Mucosa of descending colon (tissue), 3 donors: ENCODE measurements around the gene FYCO1. TPM values are rescaled to one million over a fixed set of nuclear protein-coding genes. Genes with fewer than 3 reads are reported as not detected.

Source experiments
- ATAC-seq: fragments of 200-7000 bp; cut with Tn5 transposase; one replicate; pipeline ENCODE4 v1.9.1; 2020; ENCODE audit warnings: mild to moderate bottlenecking, moderate library complexity
- DNase-seq, 3 donors: peaks; one replicate each; pipeline ENCODE4 v3.0.0-alpha.2; 2020
- H3K36me3 ChIP-seq: fragments of 200-600 bp; one replicate; pipeline ENCODE4 v1.8.0; 2021; ENCODE audit warnings: low read depth, mild to moderate bottlenecking
- H3K4me1 ChIP-seq: fragments of 200-600 bp; one replicate; pipeline ENCODE4 v1.8.0; 2021; ENCODE audit warnings: low read depth, mild to moderate bottlenecking
- H3K4me3 ChIP-seq: fragments of 200-600 bp; one replicate; pipeline ENCODE4 v1.8.0; 2021; ENCODE audit warnings: mild to moderate bottlenecking
- H3K9me3 ChIP-seq: fragments of 200-600 bp; one replicate; pipeline ENCODE4 v1.8.0; 2021; ENCODE audit warnings: mild to moderate bottlenecking
- intact Hi-C, 2 donors: fragments of 100-400 bp; cut with DNase I in 1 of 2; cut with micrococcal nuclease in 1 of 2; formaldehyde crosslinking; loops; one replicate each; pipeline versions ENCODE4 v1.11.0 to v1.11.1; 2022; cut with DNase I, micrococcal nuclease
- total RNA-seq, 3 donors: library from RNA; stranded (reverse); fragmentation: NEBNext Ultra II Directional in 2 of 3; extraction: Animal tissue kit (Norgen Biotek cat#: 25700) in 2 of 3; gene quantifications; one replicate each; pipeline versions ENCODE4 v1.2.1 to v1.2.4, GENCODE V29; 2021 to 2023
- TF ChIP-seq, protein P1 (sequence below): fragments of 200-600 bp; IDR thresholded peaks from one replicate; pipeline ENCODE4 v1.8.0; 2022; ENCODE audit warnings: antibody characterized with exemption, mild to moderate bottlenecking
- donor health status: DM: no; HTN: no; CAD: no; lungs with moderate emphysema.
- donor health status: DM: no; HTN: no; CAD: no.
- donor health status: DM: no; HTN: yes; CAD: no.

The FYCO1 gene
- total RNA-seq, 3 donors from 2014 or later, result 25.4 to 76.5 (median 27.7) TPM

DNA sequence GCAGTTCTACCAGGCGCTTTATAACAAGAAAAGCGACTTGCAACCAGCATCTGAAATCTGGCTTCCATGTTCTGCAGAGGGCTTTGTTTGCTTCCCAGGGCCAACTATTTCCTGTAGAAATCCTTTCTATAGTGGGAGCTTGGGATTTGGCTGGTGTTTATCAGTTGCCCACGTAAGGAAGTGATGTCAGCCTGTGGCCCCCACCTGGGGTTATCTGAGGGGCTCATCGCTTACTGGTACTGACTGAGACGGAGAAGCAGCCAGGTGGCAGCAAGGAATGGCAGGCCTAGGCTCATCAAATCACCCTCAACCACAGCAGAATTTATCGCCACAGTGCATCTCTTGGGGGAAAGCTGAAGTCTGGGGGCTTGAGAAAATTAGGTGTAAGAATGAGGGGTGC, 123.8 kb downstream of the FYCO1 start:
- DNase-seq, result no peak
- Histone ChIP-seq H3K4me3 (no peak overlapping the region), H3K36me3 (no peaks in the 10 kb centered on the region), H3K9me3 (no peaks in the 10 kb centered on the region), H3K4me1 (no peaks in the 10 kb centered on the region)
- intact Hi-C loops, result no loop called here
- TF ChIP-seq, protein P1, sequence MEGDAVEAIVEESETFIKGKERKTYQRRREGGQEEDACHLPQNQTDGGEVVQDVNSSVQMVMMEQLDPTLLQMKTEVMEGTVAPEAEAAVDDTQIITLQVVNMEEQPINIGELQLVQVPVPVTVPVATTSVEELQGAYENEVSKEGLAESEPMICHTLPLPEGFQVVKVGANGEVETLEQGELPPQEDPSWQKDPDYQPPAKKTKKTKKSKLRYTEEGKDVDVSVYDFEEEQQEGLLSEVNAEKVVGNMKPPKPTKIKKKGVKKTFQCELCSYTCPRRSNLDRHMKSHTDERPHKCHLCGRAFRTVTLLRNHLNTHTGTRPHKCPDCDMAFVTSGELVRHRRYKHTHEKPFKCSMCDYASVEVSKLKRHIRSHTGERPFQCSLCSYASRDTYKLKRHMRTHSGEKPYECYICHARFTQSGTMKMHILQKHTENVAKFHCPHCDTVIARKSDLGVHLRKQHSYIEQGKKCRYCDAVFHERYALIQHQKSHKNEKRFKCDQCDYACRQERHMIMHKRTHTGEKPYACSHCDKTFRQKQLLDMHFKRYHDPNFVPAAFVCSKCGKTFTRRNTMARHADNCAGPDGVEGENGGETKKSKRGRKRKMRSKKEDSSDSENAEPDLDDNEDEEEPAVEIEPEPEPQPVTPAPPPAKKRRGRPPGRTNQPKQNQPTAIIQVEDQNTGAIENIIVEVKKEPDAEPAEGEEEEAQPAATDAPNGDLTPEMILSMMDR, result no peak
- ATAC-seq, result no peak

DNA sequence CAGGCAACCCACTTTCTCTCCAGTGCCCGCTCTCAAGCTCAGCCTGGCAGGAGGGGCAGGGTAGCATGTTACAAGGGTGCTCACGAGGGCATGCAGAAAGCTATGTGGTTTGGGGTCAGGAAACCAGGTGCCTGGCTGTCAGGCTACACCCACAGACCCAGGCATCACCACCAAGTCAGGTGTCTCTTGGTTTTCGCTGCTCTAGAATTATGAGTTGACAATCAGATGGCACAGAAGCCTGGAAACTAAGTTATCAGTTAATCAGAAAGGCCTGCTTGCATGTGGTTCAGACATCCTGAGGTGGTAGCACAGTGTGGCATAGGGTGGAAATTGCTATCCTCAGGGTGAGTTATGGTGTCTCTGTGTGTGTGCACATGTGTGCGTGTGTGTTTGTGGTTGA, 125.5 kb downstream of the FYCO1 start:
- Histone ChIP-seq H3K9me3 (no peaks in the 10 kb centered on the region), H3K4me3 (no peak overlapping the region), H3K4me1 (no peaks in the 10 kb centered on the region), H3K36me3 (no peaks in the 10 kb centered on the region)
- TF ChIP-seq, protein P1, result no peak
- DNase-seq (peak in 1 of 3 donors; percentile 30), ATAC-seq (peak; percentile 67)
- intact Hi-C loops, result no loop called here

DNA sequence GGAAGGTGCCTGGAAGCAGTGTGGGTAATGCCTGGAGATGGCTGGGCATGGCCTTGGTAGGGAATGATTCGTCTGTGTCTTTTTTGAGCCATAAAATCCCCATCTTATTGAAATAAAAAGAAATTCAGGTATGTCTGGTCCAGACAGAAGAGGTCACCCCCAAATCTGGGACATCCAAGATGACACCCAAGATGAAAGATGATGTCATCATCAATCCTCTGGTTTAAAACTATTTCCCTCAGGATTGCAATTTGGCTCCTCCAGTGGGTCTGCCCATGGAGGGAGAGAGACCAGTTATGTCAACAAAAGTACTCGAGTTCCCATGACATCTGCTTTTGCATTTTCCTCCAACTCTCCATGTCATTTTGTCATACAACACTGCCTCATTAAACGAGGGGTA, 126.0 kb downstream of the FYCO1 start:
- DNase-seq (no peak), ATAC-seq (no peak)
- no peaks in the 10 kb centered on the region for H3K36me3 ChIP-seq
- TF ChIP-seq, protein P1, result no peak
- no peak overlapping the region for H3K4me3 ChIP-seq
- no peaks in the 10 kb centered on the region for H3K4me1 ChIP-seq
- H3K9me3 ChIP-seq, result no peaks in the 10 kb centered on the region
- intact Hi-C loops, result no loop called here

DNA sequence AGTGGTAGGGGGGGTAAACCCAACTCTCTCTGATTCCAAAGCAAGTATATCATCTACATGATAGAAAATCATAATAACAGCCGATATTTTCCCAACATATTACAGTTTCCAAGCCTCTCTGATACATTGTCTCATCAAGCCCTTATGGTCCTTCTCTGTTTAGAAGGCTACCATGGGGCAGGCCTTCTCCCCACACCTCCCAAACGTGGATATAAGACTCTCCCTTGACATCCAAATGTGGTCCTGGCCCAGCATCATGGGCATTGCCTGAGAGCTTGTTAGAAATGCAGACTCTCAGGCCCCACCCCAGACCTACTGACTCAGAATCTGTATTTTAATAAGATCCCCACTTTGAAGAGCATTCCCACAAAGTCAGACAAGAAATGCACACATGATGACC, 127.0 kb downstream of the FYCO1 start:
- no peak overlapping the region for H3K4me3 ChIP-seq
- TF ChIP-seq, protein P1, result no peak
- no peaks in the 10 kb centered on the region for H3K36me3 ChIP-seq
- H3K4me1 ChIP-seq, result no peaks in the 10 kb centered on the region
- intact Hi-C loops, result no loop called here
- H3K9me3 ChIP-seq, result no peaks in the 10 kb centered on the region
- DNase-seq (no peak), ATAC-seq (no peak)

DNA sequence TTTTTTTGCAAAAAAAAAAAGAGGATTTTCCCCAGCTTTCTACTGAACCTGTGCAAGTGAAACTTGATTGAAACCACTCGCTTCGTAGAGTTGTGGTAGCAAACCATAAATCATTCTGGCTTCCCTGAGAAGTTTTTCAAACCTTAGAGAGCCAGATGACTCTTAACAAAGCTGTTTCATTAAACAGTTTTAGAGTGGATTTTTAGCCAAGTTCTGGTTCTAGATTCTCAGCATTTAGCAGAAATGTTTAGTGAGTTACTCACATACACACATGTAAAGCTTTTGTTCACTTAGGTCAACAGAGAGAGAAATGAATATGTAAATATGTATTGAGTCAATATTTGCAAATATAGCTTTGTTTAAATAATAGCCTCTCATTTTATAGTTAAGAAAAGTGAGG, 127.4 kb downstream of the FYCO1 start:
- ATAC-seq, result no peak
- TF ChIP-seq, protein P1, result no peak
- Histone ChIP-seq H3K9me3 (no peaks in the 10 kb centered on the region), H3K4me1 (no peaks in the 10 kb centered on the region), H3K4me3 (no peak overlapping the region), H3K36me3 (no peaks in the 10 kb centered on the region)
- no peak for DNase-seq
- intact Hi-C loops, result no loop called here

Other genes with a start within 250 kb of the FYCO1 start
- gene SLC6A20, start 199.3 kb downstream of the FYCO1 start, total RNA-seq, result 1 to 10 TPM in 2 of 3 donors, under 1 TPM in 1; 0.29 to 2.4 (median 1.2) TPM
- 10 to 100 TPM; 12.6 to 16.5 (median 16.4) TPM for gene LZTFL1, start 153.7 kb downstream of the FYCO1 start, total RNA-seq
- under 1 TPM in 2 of 3 donors, not detected in 1; 0.12 to 0.22 TPM for gene CCR9, start 109.3 kb downstream of the FYCO1 start, total RNA-seq
- gene CXCR6, start 52.4 kb downstream of the FYCO1 start, total RNA-seq, result 1 to 10 TPM; 1.5 to 3.6 (median 1.7) TPM
- gene XCR1, start 31.7 kb upstream of the FYCO1 start, total RNA-seq, result under 1 TPM; 0.13 to 0.29 (median 0.20) TPM
- 10 to 100 TPM in 1 of 3 donors, 1 to 10 TPM in 2; 1.8 to 10.0 (median 8.7) TPM for gene CCR1, start 212.5 kb upstream of the FYCO1 start, total RNA-seq
- under 1 TPM in 1 of 3 donors, not detected in 2; 0.67 TPM for gene CCR3, start 246.6 kb upstream of the FYCO1 start, total RNA-seq